Thoracic aorta (tissue), 2 donors: ENCODE measurements around the gene TPGS1. TPM values are rescaled to one million over a fixed set of nuclear protein-coding genes. Genes with fewer than 3 reads are reported as not detected.

ENCODE experiments used
- ATAC-seq: fragments of 150-250 bp; one replicate; pipeline ENCODE4 v1.8.0; 2017; ENCODE audit warnings: low read depth; ENCODE audit not compliant: insufficient number of reproducible peaks, low FRiP score
- DNase-seq: peaks from one replicate; pipeline ENCODE4 v3.0.0-alpha.2; 2020; ENCODE audit warnings: low spot score
- H3K27ac ChIP-seq, 2 donors: fragments of 200-600 bp; sonication (generic); 1 replicate in 1 of 2; 2 replicates in 1 of 2; pipeline ENCODE4 v1.5.1; 2016; ENCODE audit warnings: mild to moderate bottlenecking in 2 of 2, moderate library complexity in 2 of 2
- H3K27me3 ChIP-seq: fragments of 200-600 bp; sonication (generic); replicated peaks from 2 replicates; pipeline ENCODE4 v1.6.0; 2016; ENCODE audit warnings: mild to moderate bottlenecking; ENCODE audit not compliant: insufficient read depth
- H3K36me3 ChIP-seq: fragments of 200-600 bp; sonication (generic); one replicate; pipeline ENCODE4 v1.5.1; 2016
- H3K4me1 ChIP-seq, 2 donors: fragments of 200-600 bp; sonication (generic); 1 replicate in 1 of 2; 2 replicates in 1 of 2; pipeline versions ENCODE4 v1.5.1 to v1.6.0; 2016; ENCODE audit warnings: low read depth in 2 of 2, mild to moderate bottlenecking in 1 of 2; ENCODE audit not compliant: control insufficient read depth in 1 of 2
- H3K4me3 ChIP-seq: fragments of 200-600 bp; sonication (generic); 2 replicates; pipeline ENCODE4 v1.5.1; 2016; ENCODE audit warnings: mild to moderate bottlenecking
- H3K9me3 ChIP-seq: fragments of 200-600 bp; sonication (generic); 2 replicates; pipeline ENCODE4 v1.5.1; 2016
- total RNA-seq, 2 donors: library from RNA; depleted of rRNA; stranded (reverse); fragments of >200 nt; gene quantifications; one replicate each; pipeline versions ENCODE4 v1.1.0 to v1.2.3, GENCODE V29; 2016
- TF ChIP-seq, protein P1 (sequence below): fragments of 200-600 bp; sonication (generic); IDR thresholded peaks from one replicate; pipeline ENCODE4 v1.5.1; 2019; ENCODE audit warnings: antibody characterized with exemption

Gene TPGS1
- total RNA-seq, 2 donors from 2014 or later, result 34.1 to 94.1 TPM

DNA sequence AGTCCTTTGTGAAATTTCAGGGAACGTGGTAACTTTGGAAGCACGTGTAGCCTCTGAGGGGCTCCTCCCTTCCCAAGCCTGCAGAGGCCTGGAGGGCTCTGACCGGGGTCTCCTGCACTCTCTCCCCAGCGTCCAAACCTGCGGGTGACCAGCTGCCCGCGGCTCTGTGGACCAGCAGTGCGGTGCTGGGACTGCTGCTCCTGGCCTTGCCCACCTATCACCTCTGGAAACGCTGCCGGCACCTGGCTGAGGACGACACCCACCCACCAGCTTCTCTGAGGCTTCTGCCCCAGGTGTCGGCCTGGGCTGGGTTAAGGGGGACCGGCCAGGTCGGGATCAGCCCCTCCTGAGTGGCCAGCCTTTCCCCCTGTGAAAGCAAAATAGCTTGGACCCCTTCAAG, 2.7 kb upstream of the TPGS1 start:
- Histone ChIP-seq H3K4me3 (no peak overlapping the region), H3K9me3 (no peaks in the 10 kb centered on the region), H3K27me3 (no peaks in the 10 kb centered on the region), H3K27ac (no peak overlapping the region), H3K36me3 (no peaks in the 10 kb centered on the region), H3K4me1 (peaks cover 10 to 18% of the 10 kb centered on the region in 2 donors)
- TF ChIP-seq, protein P1, sequence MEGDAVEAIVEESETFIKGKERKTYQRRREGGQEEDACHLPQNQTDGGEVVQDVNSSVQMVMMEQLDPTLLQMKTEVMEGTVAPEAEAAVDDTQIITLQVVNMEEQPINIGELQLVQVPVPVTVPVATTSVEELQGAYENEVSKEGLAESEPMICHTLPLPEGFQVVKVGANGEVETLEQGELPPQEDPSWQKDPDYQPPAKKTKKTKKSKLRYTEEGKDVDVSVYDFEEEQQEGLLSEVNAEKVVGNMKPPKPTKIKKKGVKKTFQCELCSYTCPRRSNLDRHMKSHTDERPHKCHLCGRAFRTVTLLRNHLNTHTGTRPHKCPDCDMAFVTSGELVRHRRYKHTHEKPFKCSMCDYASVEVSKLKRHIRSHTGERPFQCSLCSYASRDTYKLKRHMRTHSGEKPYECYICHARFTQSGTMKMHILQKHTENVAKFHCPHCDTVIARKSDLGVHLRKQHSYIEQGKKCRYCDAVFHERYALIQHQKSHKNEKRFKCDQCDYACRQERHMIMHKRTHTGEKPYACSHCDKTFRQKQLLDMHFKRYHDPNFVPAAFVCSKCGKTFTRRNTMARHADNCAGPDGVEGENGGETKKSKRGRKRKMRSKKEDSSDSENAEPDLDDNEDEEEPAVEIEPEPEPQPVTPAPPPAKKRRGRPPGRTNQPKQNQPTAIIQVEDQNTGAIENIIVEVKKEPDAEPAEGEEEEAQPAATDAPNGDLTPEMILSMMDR, result no peak
- DNase-seq, result no peak
- no peak for ATAC-seq

DNA sequence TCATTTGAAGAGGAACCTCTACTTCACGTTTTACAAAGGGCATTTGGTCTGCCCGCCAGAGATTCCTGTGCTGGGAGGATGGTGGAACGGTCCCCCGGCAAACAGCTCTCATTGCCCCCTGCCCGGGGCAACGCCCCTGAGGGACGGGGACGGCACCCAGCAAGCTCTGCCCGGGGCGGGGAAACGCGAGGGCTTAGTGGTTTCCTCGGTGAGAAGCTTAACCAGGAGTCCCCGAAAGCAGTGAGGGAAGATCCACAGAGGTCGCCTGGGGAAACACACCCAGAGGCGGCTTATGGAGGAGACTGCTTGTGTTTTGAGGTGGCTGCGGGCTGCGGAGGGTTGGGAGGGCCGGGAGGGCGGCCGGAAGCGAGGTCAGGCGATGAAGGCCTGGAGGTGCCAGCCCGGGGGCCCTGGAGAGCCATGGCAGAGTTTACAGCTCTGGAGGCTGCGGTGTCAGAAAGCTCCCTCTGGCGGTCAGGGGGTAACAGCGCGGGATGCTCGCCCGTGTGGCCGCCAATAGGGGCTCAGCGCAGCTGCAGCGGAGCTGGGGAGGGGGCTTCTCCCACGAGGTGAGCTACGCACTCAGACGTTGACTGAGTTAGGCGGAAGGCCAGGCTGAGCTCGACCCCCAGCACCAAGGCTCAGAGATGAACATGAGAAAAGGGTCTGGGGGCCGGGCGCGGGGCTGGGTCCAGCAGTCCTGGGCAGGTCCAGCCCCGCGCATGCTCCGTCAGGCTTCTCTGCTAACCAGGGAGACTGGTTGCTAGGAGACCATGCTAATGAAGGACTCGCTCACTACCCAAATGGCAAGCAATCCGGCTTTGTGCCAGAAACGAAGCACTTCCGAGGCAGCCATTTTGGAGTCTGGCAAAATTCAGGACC, 652 bp upstream of the TPGS1 start:
- H3K4me3 ChIP-seq, result peak overlapping the region; percentile 96
- peak; percentile 99 for DNase-seq

DNA sequence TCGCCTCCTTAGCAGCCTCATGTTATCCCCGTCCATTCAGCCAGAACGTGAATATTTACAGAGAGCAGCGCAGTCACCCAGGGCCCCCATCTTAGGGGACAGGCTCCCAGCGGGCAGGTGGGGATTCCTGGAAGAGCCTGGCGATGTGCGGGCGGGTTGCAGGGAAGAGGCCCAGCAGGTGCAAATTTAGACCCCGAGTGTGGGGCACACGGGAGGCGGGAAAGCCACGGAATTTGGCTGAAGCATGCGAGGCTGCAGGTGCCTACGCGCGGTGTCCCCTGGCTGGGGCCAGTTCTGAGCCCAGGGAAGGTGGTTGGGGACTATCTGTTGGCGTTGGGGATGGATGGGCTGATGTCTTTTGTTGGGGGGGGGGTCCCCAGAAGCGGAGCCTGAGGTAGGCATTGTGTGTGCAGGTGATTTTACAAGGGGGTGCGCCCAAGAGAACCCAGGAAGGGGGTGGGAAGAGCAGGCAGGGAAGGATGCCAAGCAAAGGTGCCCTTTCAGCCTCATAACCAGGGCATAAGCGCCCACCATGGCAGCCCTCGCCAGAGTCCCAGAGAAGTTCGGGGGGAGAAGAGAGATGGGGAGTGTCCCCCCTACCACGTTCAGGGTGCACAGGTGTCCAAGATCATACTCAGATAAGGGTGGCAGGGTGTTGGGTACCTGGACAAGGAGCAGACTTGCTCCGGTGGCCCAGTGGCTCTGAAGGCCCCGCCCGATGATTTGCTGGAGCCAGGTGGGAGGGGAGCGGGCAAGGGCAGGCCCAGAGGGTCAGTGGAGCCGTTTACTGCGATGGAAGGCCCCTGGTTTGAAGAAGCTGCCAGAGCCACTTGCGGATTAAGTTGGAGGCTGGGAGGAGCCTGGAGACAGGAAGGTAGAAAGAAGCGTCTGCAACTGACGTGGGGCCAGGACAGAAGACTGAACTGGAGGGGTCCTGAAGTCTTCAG, 1.2 kb downstream of the TPGS1 start:
- Histone ChIP-seq H3K27ac (no peak overlapping the region), H3K4me1 (peaks cover 10 to 18% of the 10 kb centered on the region in 2 donors)
- DNase-seq, result no peak

More for the DNA sequence above, 652 bp upstream of the TPGS1 start:
- ATAC-seq, result peak; percentile 98
- TF ChIP-seq, protein P1, result peak; percentile 94
- no peaks in the 10 kb centered on the region for H3K9me3 ChIP-seq
- no peaks in the 10 kb centered on the region for H3K36me3 ChIP-seq
- peaks cover 10 to 18% of the 10 kb centered on the region in 2 donors for H3K4me1 ChIP-seq
- H3K27me3 ChIP-seq, result no peaks in the 10 kb centered on the region
- peak overlapping the region; percentile 96 for H3K27ac ChIP-seq

DNA sequence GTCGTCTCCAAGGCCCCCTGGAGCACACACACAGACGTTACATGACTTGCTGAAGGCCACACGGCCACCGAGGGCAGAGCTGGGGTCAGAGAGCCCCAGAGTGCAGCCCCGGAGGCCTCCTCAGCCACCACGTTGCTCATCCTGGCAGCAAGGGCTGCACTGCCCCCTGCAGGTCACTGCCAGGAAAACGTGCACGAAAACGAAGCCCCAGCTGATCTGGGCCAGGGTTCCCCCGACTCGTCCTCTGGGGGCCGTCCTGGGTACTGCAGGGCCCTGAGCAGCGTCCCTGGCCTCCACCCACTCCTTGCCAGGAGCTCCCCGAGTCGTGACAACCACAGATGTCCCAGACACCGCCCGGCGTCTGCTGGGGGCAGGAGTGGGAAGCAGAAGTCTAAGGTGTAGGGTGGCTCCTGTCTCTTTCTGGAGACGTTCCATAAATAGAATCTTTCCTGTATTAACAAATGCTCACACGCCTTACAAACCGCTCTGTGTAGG, 3.4 kb downstream of the TPGS1 start:
- DNase-seq (no peak), ATAC-seq (no peak)
- Histone ChIP-seq H3K9me3 (no peaks in the 10 kb centered on the region), H3K27ac (no peak overlapping the region), H3K4me3 (no peak overlapping the region), H3K36me3 (no peaks in the 10 kb centered on the region), H3K27me3 (no peaks in the 10 kb centered on the region), H3K4me1 (peaks cover 10 to 18% of the 10 kb centered on the region in 2 donors)
- TF ChIP-seq, protein P1, result peak; percentile 80

More for the DNA sequence above, 1.2 kb downstream of the TPGS1 start:
- Histone ChIP-seq H3K9me3 (no peaks in the 10 kb centered on the region), H3K36me3 (no peaks in the 10 kb centered on the region), H3K4me3 (peak overlapping the region; percentile 96), H3K27me3 (no peaks in the 10 kb centered on the region)
- ATAC-seq, result no peak
- TF ChIP-seq, protein P1, result no peak
